Natural killer cell (primary cell): Measurements from ENCODE around the gene EME1. TPM values are rescaled to one million over a fixed set of nuclear protein-coding genes. Genes with fewer than 3 reads are reported as not detected.

Experiments used
- ATAC-seq, 3 donors: fragments of 150-1000 bp in 2 of 3; fragments of 200-7000 bp in 1 of 3; cut with Tn5 transposase; 1 replicate in 1 of 3; 2 replicates in 2 of 3; pipeline ENCODE4 v1.10.0; 2021; ENCODE audit warnings: mild to moderate bottlenecking in 2 of 3, moderate library complexity in 2 of 3
- DNase-seq, 2 donors: peaks; one replicate each; pipeline versions ENCODE4 v3.0.0 to v3.0.0-alpha.2; 2013 to 2021; ENCODE audit warnings: mixed read lengths in 1 of 2
- H3K27ac ChIP-seq: one replicate; pipeline ENCODE4 v1.5.1; 2013; ENCODE audit warnings: mild to moderate bottlenecking, low read length
- H3K27me3 ChIP-seq: one replicate; pipeline ENCODE4 v1.6.1; 2013; ENCODE audit warnings: low read length; ENCODE audit not compliant: control insufficient read depth, insufficient read depth
- H3K36me3 ChIP-seq: one replicate; pipeline ENCODE4 v1.6.1; 2013; ENCODE audit warnings: low read length; ENCODE audit not compliant: control insufficient read depth, insufficient read depth
- H3K4me1 ChIP-seq: one replicate; pipeline ENCODE4 v1.6.1; 2013; ENCODE audit warnings: low read length; ENCODE audit not compliant: control insufficient read depth, insufficient read depth
- H3K4me3 ChIP-seq: one replicate; pipeline ENCODE4 v1.5.1; 2013; ENCODE audit warnings: low read length
- H3K9me3 ChIP-seq: one replicate; pipeline ENCODE4 v1.6.1; 2013; ENCODE audit warnings: low read length; ENCODE audit not compliant: control insufficient read depth, insufficient read depth
- H3K27ac Mint-ChIP-seq, 2 donors: one replicate each; pipeline ENCODE4 v1.8.0; 2022; ENCODE audit warnings: mild to moderate bottlenecking in 2 of 2, mixed read lengths in 2 of 2, moderate library complexity in 1 of 2
- H3K27me3 Mint-ChIP-seq, 2 donors: one replicate each; pipeline ENCODE4 v1.8.0; 2022; ENCODE audit warnings: low read depth in 2 of 2, mixed read lengths in 2 of 2
- H3K36me3 Mint-ChIP-seq: one replicate; pipeline ENCODE4 v1.8.0; 2022; ENCODE audit warnings: mixed read lengths
- H3K4me1 Mint-ChIP-seq, 2 donors: one replicate each; pipeline ENCODE4 v1.8.0; 2022; ENCODE audit warnings: mixed read lengths in 2 of 2
- H3K4me3 Mint-ChIP-seq: one replicate; pipeline ENCODE4 v1.8.0; 2022; ENCODE audit warnings: mild to moderate bottlenecking, moderate library complexity, mixed read lengths
- H3K9me3 Mint-ChIP-seq, 2 donors: one replicate each; pipeline ENCODE4 v1.8.0; 2022; ENCODE audit warnings: mixed read lengths in 2 of 2
- WGBS: methylation state at CpG from one replicate; pipeline ENCODE4 v1.1.7; 2013; ENCODE audit warnings: missing lambda C conversion rate; ENCODE audit not compliant: insufficient coverage; 5-methylcytosine and 5-hydroxymethylcytosine counted together
- intact Hi-C: fragments of 100-400 bp; cut with micrococcal nuclease; formaldehyde crosslinking; loops from one replicate; pipeline ENCODE4 v1.14.2; 2022
- total RNA-seq, 4 donors: library from RNA; stranded (reverse); fragments of 120-200 nt in 1 of 4; gene quantifications; one replicate each; pipeline versions ENCODE4 v1.2.3 to v1.2.4, GENCODE V29; 2013 to 2022
- TF ChIP-seq, protein P1 (sequence below): fragments of 200-600 bp; IDR thresholded peaks from one replicate; pipeline ENCODE4 v1.8.0; 2022; ENCODE audit warnings: antibody characterized with exemption

Gene EME1
- total RNA-seq, 3 donors from 2014 or later (not counting 1 experiment from before 2014, with no cell fraction given), result 2.4 to 3.2 (median 2.9) TPM

DNA sequence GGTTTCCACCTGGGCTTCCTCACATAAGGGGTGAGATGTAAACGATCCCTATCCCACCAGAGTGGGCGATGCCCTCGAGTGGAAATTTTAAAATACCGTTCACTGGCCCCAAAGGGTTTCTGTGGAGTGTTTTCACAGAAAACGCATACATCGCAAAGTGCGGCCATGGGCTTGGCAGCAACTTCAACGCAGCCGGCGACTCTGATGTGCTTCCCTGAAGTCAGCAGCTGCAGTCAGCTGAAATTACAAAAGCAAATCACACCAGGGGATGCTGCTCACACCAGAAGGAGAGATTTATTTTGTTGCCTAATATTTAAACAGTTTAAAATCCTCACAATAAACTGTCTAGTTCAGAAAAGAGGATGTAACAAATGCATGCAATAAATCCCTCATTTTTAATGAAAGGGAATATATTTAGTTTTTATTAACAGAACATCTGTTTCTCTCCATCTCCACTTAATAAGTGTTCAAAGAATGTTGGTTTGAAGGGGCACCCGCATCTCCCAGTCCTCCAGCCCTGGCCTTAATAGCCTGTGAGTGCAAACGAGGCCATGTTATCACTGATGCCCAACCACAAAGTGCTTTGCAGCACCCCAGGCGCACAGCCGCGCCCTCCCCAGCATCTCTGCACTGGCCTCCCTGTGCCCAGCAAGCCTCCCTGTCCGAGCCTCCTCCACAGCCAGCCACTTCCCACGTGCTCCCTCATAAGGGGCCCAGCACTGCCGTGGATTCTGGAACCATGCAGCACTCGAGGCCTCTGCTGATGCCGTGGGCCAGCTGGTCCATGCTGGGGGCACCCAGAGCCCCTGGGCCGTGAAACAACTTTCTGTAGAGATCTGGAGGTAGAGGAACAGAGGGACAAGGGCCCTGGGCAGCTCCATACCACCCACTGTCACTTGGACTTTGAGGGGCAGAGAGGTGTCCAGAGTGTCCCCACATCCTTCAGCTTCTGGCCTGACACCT is 44.4 kb upstream of the EME1 start:
- H3K9me3 Mint-ChIP-seq, result no peaks in the 10 kb centered on the region
- Histone ChIP-seq H3K4me1 (no peaks in the 10 kb centered on the region), H3K4me3 (no peak overlapping the region), H3K9me3 (no peaks in the 10 kb centered on the region), H3K36me3 (no peaks in the 10 kb centered on the region), H3K27me3 (no peaks in the 10 kb centered on the region), H3K27ac (no peak overlapping the region)
- H3K27me3 Mint-ChIP-seq, result peaks cover 7 to 9% of the 10 kb centered on the region in 2 donors
- H3K4me3 Mint-ChIP-seq, result no peak overlapping the region
- TF ChIP-seq, protein P1, sequence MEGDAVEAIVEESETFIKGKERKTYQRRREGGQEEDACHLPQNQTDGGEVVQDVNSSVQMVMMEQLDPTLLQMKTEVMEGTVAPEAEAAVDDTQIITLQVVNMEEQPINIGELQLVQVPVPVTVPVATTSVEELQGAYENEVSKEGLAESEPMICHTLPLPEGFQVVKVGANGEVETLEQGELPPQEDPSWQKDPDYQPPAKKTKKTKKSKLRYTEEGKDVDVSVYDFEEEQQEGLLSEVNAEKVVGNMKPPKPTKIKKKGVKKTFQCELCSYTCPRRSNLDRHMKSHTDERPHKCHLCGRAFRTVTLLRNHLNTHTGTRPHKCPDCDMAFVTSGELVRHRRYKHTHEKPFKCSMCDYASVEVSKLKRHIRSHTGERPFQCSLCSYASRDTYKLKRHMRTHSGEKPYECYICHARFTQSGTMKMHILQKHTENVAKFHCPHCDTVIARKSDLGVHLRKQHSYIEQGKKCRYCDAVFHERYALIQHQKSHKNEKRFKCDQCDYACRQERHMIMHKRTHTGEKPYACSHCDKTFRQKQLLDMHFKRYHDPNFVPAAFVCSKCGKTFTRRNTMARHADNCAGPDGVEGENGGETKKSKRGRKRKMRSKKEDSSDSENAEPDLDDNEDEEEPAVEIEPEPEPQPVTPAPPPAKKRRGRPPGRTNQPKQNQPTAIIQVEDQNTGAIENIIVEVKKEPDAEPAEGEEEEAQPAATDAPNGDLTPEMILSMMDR, result no peak
- ATAC-seq (no peak), DNase-seq (no peak)
- WGBS, result 89% methylated on average over 21 of the region's 21 CpGs
- peaks cover 2 to 3% of the 10 kb centered on the region in 2 donors for H3K4me1 Mint-ChIP-seq
- no peaks in the 10 kb centered on the region for H3K36me3 Mint-ChIP-seq
- no peak overlapping the region for H3K27ac Mint-ChIP-seq
- intact Hi-C loops, result no loop called here

DNA sequence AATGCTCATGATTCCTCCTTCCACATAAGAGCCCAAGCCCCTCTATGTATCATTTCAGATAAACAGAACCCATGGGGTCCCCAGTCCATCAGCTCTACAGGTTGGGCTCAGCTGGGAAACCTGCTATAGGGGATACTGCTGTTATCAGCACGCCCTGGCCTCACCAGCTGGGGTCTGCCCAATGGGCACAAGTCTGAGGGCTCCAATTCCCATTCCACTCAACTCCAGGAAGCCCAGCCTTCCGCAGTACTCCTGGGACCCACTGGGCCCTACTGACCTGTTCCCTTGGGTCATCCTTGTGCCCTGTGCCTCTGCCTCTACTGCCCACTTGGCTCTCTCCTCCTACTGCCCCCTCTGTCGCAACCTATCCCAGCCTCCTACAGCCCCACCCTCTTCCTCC is 43.3 kb upstream of the EME1 start:
- Histone ChIP-seq H3K4me1 (no peaks in the 10 kb centered on the region), H3K27ac (no peak overlapping the region), H3K27me3 (no peaks in the 10 kb centered on the region), H3K9me3 (no peaks in the 10 kb centered on the region), H3K36me3 (no peaks in the 10 kb centered on the region), H3K4me3 (no peak overlapping the region)
- Mint-ChIP-seq H3K9me3 (no peaks in the 10 kb centered on the region), H3K4me3 (no peak overlapping the region), H3K36me3 (no peaks in the 10 kb centered on the region), H3K4me1 (peaks cover 7% of the 10 kb centered on the region in 2 donors), H3K27ac (no peak overlapping the region), H3K27me3 (peaks cover 7 to 11% of the 10 kb centered on the region in 2 donors)
- intact Hi-C loops, result no loop called here
- WGBS, result 92% methylated on average over 3 of the region's 3 CpGs
- TF ChIP-seq, protein P1, result no peak
- ATAC-seq (no peak), DNase-seq (no peak)

GRCh38 chr17:50330151-50330775 is 42.8 kb upstream of the EME1 start:
- Mint-ChIP-seq H3K36me3 (no peaks in the 10 kb centered on the region), H3K4me3 (no peak overlapping the region), H3K9me3 (no peaks in the 10 kb centered on the region), H3K27me3 (peaks cover 7 to 11% of the 10 kb centered on the region in 2 donors), H3K27ac (no peak overlapping the region), H3K4me1 (peaks cover 7% of the 10 kb centered on the region in 2 donors)
- H3K9me3 ChIP-seq, result no peaks in the 10 kb centered on the region
- no peak overlapping the region for H3K4me3 ChIP-seq
- no peak overlapping the region for H3K27ac ChIP-seq
- WGBS, result 94% methylated on average over 11 of the region's 11 CpGs
- intact Hi-C loops, result no loop called here
- no peak for DNase-seq
- TF ChIP-seq, protein P1, result no peak
- H3K4me1 ChIP-seq, result no peaks in the 10 kb centered on the region
- no peak for ATAC-seq
- no peaks in the 10 kb centered on the region for H3K27me3 ChIP-seq
- no peaks in the 10 kb centered on the region for H3K36me3 ChIP-seq
